NCI-H2196 treated with DMSO at 0.1 percent for 48 hours (cell line): ENCODE data around the gene CCDC87.
A peak's percentile ranks its signal among the peaks of the same experiment; 100 is the strongest.
"Not testable (repeated sequence)": the region's sequence is repeated elsewhere in the genome, so short reads cannot be mapped to it uniquely, and the experiment has no call there.

Experiments
- DNase-seq: peaks from one replicate; lab custom pipeline; 2025; ENCODE audit not compliant: unreplicated experiment; lab: John Stamatoyannopoulos, UW

The CCDC87 gene

GRCh38 chr11:66617155-66617834 lies 24.4 kb upstream of the CCDC87 start:
- no peak for DNase-seq

- DNase-seq: peak; percentile 98
Observed at GRCh38 chr11:66616379-66617154, 23.7 kb upstream of the CCDC87 start, which contains the start of gene RBM14. Gene RBM14 (plus strand): TSS chr11:66616630. CDS start chr11:66616721, 91 bp downstream.

GRCh38 chr11:66614073-66614472 lies 21.2 kb upstream of the CCDC87 start:
- no peak for DNase-seq

- DNase-seq: no peak
Observed at GRCh38 chr11:66612458-66612857, 19.6 kb upstream of the CCDC87 start.

GRCh38 chr11:66609721-66610617 lies 17.1 kb upstream of the CCDC87 start:
- no peak for DNase-seq

DNA sequence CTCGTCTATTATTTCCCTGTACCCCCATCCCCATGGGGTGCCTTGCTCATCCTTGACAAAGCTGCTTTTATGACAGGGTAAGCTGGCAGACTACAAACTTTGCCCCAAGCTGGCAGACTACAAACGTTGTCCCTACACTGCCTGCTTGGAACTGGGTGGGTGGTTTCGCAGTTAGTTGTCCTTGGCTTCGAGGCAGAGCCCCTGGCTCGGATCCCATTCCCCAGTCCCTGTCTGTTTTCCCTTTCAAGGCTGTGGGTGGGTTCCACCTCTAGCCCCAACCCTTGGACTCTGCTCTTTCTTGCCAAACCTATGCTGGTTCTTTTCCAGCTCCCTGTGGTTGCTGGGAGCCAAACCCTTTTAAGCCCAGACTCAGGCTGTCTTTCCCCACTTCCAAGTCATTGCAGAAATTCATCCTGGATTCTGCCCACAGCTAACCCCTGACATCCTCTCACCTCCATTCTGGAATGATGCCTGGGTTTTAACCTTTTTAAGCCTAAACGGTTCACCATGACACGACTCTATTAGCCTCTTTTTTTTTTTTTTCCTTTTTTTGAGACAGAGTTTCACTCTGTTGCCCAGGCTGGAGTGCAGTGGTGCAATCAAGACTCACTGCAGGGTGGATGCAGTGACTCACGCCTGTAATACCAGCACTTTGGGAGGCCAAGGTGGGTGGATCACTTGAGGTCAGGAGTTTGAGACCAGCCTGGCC lies 14.4 kb upstream of the CCDC87 start:
- no peak for DNase-seq

GRCh38 chr11:66606608-66607007 lies 13.7 kb upstream of the CCDC87 start:
- not testable (repeated sequence) for DNase-seq

- no peak for DNase-seq
Observed at GRCh38 chr11:66604155-66604554, 11.3 kb upstream of the CCDC87 start.

- no peak for DNase-seq
Observed at GRCh38 chr11:66603072-66603471, 10.2 kb upstream of the CCDC87 start.

DNA sequence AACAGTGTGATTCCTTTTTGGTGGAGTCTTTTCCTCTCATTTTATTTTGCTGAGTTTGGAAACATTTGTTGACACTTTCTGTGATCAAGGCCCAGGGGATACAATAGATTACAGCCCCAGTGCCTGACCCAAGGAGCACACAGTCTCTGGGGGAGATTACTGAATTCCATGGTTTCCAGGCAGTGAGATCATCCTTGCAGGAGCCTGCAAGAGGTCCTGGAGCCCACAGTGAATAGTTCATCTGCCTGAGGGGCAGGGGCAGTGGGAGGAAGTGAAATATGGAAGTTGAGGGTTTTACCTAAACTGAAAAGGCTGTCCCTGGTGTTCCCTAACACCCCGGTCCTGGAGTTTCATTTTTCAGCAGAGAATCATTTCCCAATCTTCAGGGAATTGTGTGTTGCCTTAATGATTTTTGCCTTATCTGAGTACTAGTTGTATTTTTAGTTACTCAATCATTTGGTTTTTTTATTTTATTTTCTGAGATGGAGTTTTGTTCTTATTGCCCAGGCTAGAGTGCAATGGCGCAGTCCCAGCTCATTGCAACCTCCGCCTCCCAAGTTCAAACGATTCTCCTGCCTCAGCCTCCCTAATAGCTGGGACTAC lies 7.9 kb upstream of the CCDC87 start:
- DNase-seq: no peak

GRCh38 chr11:66600219-66600618 lies 7.4 kb upstream of the CCDC87 start:
- DNase-seq: no peak

DNA sequence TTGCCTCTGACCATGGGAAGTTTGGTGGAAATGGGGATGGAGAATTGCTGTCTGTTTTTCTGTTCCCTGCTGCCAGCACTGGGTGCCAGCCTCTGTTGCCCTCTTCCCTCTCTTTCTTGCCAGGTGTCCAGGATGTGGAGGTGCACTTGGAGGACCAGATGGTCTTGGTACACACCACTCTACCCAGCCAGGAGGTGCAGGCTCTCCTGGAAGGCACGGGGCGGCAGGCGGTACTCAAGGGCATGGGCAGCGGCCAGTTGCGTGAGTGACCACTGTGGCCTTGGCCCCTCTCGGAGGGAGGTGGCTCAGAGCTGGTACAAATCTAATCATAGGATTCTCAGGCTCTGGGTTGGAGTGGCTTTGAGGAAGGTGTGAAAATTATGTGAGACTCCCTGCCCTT lies 6.1 kb upstream of the CCDC87 start:
- no peak for DNase-seq

- no peak for DNase-seq
Observed at GRCh38 chr11:66595245-66595904, 2.5 kb upstream of the CCDC87 start.

- no peak for DNase-seq
Observed at GRCh38 chr11:66593650-66594049, 787 bp upstream of the CCDC87 start.

GRCh38 chr11:66593303-66593635 lies 406 bp upstream of the CCDC87 start:
- DNase-seq: no peak

DNA sequence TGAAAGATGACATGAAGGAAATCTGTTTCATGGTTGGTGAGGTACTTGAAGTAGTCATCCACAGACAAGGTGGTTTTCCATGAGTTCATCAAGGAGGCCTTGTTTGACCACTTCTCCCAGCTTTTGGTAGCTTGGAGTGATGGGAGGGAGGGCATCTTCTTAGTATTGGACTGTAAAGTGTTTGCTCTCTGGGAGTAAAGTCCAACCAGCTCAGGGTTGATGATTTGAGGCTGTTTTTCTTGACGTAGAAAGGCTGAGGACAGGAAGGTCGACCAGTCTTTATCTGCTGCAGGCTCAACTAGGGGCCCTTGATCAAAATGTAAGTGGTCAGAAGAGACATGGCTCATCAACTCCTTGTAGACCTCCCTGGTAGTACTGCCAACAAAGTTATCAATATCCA lies 1.7 kb downstream of the CCDC87 start:
- no peak for DNase-seq

DNA sequence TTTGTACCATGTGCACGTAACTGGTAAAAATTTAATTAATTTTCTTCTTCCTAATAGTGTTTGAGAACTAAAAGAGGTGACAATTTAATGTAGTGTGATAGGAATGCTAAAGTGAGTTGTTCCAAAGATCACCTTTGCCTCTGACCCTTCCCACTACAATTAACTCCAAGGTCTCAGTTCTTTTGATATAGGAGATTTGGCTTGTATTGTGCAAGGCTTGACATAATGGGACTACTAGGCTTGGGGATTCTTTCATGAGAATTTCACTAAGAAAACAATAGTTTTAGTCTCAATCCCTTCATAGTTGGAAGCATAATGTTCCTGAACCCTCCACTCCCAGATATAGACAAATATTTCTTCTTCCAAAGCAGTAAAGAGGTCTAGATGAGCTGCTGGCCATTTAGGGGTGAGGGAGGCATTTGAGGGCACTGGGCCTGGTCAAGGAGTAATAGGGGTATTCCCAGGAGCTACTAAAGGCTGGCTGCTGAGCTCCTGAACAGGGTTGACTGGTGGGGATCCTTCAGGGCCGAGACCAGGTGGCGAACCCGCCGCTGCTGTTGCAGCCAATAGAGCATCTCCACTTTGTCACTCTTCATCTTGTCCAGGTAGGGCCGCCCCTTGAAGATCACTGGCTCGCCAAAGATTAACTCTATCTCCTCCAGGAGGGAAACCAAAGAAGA lies 2.7 kb downstream of the CCDC87 start:
- DNase-seq: no peak

DNA sequence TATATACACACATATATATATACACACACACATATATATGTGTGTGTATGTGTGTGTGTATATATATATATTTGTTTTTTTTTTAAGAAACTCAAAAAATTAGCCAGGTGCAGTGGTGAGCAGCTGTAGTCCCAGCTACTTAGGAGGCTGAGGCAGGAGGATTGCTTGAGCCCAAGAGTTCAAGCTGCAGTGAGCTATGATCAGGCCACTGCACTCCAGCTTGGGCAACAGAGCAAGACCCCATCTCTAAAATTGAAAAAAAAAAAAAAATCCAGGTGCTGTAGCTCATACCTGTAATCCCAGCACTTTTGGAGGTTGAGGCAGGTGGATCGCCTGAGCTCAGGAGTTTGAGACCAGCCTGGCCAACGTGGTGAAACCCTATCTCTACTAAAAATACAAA lies 3.5 kb downstream of the CCDC87 start:
- not testable (repeated sequence) for DNase-seq

- no peak for DNase-seq
Observed at GRCh38 chr11:66586136-66586535, 6.7 kb downstream of the CCDC87 start.
